ENCODE results near the gene ALPK1.

DNA sequence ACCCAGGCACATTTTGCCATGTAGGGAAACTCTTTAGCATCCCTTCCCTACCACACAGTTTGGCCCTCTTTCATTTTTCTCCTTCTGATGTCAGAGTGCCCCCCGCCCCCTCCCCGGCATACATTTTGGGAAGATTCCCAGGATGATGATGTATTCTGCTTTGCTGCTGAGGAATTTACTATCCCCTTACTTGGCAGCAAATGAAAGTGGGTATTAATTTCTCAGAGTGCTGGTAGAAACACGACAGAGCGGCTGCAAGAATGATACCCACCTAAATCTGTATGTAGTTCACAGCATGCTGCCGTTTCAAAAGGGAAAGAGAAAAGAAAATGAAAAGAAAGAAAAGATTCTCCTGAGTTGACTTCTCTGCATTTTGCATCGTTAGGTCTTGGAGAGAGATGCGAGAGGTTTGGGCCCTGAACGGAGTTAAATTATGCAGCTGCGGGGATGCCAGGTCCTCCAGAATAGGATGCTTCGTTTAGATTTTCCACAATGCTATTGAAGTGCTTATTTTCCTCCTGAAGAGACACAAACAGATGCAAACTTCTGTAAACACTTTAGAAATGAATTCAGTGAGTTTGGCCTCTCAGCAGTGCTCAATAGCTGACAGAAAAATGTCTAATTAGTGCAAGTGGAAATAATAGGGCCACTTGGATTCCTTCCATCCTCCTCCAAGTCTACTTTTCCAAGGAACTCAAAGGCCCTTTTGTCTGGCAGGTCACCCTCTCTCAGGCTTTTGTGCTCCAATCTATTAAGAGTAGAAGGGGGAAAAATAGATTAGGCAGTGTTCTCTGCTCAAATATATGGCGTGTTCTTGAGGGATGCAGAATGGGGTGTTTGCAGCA is 106.2 kb downstream of the ALPK1 start:
- TF ChIP-seq, protein P1, sequence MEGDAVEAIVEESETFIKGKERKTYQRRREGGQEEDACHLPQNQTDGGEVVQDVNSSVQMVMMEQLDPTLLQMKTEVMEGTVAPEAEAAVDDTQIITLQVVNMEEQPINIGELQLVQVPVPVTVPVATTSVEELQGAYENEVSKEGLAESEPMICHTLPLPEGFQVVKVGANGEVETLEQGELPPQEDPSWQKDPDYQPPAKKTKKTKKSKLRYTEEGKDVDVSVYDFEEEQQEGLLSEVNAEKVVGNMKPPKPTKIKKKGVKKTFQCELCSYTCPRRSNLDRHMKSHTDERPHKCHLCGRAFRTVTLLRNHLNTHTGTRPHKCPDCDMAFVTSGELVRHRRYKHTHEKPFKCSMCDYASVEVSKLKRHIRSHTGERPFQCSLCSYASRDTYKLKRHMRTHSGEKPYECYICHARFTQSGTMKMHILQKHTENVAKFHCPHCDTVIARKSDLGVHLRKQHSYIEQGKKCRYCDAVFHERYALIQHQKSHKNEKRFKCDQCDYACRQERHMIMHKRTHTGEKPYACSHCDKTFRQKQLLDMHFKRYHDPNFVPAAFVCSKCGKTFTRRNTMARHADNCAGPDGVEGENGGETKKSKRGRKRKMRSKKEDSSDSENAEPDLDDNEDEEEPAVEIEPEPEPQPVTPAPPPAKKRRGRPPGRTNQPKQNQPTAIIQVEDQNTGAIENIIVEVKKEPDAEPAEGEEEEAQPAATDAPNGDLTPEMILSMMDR (IDR thresholded peaks at IDR 0.05), result no peak
- no peak for TF ChIP-seq EP300 (IDR thresholded peaks at IDR 0.05)

All from sigmoid colon (tissue), 4 donors.